Measurements from ENCODE around the gene ROPN1B.

Gene ROPN1B

GRCh38 chr3:126031981-126032471, 63.0 kb downstream of the ROPN1B start:
- DNase-seq (ENCODE audit: low read depth), result no peak

All from activated T-cell treated with anti-CD3 and anti-CD28 coated beads for 48 hours (primary cell).